GM12878 (cell line): Measurements from ENCODE around the gene HNRNPA2B1. TPM values are rescaled to one million over a fixed set of nuclear protein-coding genes. Genes with fewer than 3 reads are reported as not detected.

Experiments
- ATAC-seq: fragments of 200-7000 bp; cut with Tn5 transposase; 3 replicates; pipeline ENCODE4 v1.9.1; 2020; ENCODE audit warnings: mild to moderate bottlenecking, moderate library complexity
- BruUV-seq: library from RNA; stranded (reverse); fragments of 400-500 nt; replicated peaks from 2 replicates; lab custom pipeline; 2021; lab: Mats Ljungman, UMichigan
- CTCF ChIA-PET: fragments of 300-600 bp; sonication (Branson Sonifier 250); formaldehyde crosslinking; extraction: SDS; loops from one replicate; lab custom pipeline; 2021; ENCODE audit warnings: inconsistent platforms; lab: Yijun Ruan, JAX
- POLR2A ChIA-PET: fragments of 350-600 bp; formaldehyde crosslinking; extraction: SDS; loops from one replicate; lab custom pipeline; 2021; ENCODE audit warnings: inconsistent platforms; lab: Charles Lee
- RAD21 ChIA-PET: fragments of 300-600 bp; sonication (Branson Sonifier 250); formaldehyde crosslinking; loops from one replicate; lab custom pipeline; 2023; ENCODE audit warnings: antibody characterized with exemption; ENCODE audit not compliant: unreplicated experiment; lab: Charles Lee
- SMC1A ChIA-PET: fragments of 300-600 bp; sonication (Branson Sonifier 250); formaldehyde crosslinking; loops from one replicate; lab custom pipeline; 2023; ENCODE audit not compliant: unreplicated experiment, uncharacterized antibody; lab: Charles Lee
- DNase-seq: peaks from one replicate; pipeline ENCODE4 v3.0.0-alpha.2; 2011; ENCODE audit warnings: low read depth, low spot score
- FAIRE-seq: peaks from 3 replicates; lab custom pipeline; 2011; peaks lifted over from hg19 to GRCh38; lab: Jason Lieb, UNC
- H2AFZ ChIP-seq: 2 replicates; pipeline ENCODE4 v1.6.0; 2011; ENCODE audit warnings: low read depth, low read length, control low read depth; ENCODE audit not compliant: control insufficient read depth
- H3K27ac ChIP-seq: 2 replicates; pipeline ENCODE4 v1.5.1; 2011; ENCODE audit warnings: control low read depth; ENCODE audit not compliant: control insufficient read depth, insufficient read depth
- H3K27me3 ChIP-seq, 2 experiments: replicated peaks in 1 of 2; 2 replicates each; pipeline versions ENCODE4 v1.6.0 to v1.6.1; 2011; ENCODE audit warnings: low read length in 1 of 2; ENCODE audit not compliant: control insufficient read depth in 2 of 2, insufficient read depth in 2 of 2
- H3K36me3 ChIP-seq, 2 experiments: 2 replicates each; pipeline ENCODE4 v1.5.1; 2011; ENCODE audit warnings: low read length in 1 of 2; ENCODE audit not compliant: control insufficient read depth in 2 of 2, insufficient read depth in 2 of 2
- H3K4me1 ChIP-seq: 2 replicates; pipeline ENCODE4 v1.6.1; 2011; ENCODE audit warnings: mild to moderate bottlenecking, low read length, moderate library complexity, mixed read lengths; ENCODE audit not compliant: control insufficient read depth, insufficient read depth
- H3K4me2 ChIP-seq: 2 replicates; pipeline ENCODE4 v1.6.0; 2011; ENCODE audit warnings: control low read depth; ENCODE audit not compliant: control insufficient read depth, insufficient read depth
- H3K4me3 ChIP-seq: fragments of 200-600 bp; sonication (generic); 2 replicates; pipeline ENCODE4 v1.5.1; 2016
- H3K79me2 ChIP-seq: 2 replicates; pipeline ENCODE4 v1.6.0; 2011; ENCODE audit warnings: low read length; ENCODE audit not compliant: control insufficient read depth, insufficient read depth
- H3K9ac ChIP-seq: 2 replicates; pipeline ENCODE4 v1.8.0; 2011; ENCODE audit warnings: low read length, control low read depth, mixed read lengths; ENCODE audit not compliant: control insufficient read depth, insufficient read depth
- H3K9me3 ChIP-seq: replicated peaks from 3 replicates; pipeline ENCODE4 v1.5.1; 2011; ENCODE audit warnings: mild to moderate bottlenecking, low read length; ENCODE audit not compliant: control insufficient read depth, insufficient read depth
- H4K20me1 ChIP-seq: 2 replicates; pipeline ENCODE4 v1.6.0; 2011; ENCODE audit not compliant: control insufficient read depth, insufficient read depth
- ASH2L ChIP-seq: fragments of 300-600, 200-600 bp; sonication (generic); IDR thresholded peaks from 2 replicates; pipeline ENCODE4 v1.6.1; 2017; ENCODE audit warnings: low read depth, mild to moderate bottlenecking, borderline replicate concordance
- CBFB ChIP-seq: IDR thresholded peaks from 2 replicates; pipeline ENCODE4 v1.6.1; 2016; ENCODE audit warnings: antibody characterized with exemption, low read depth
- KAT2A ChIP-seq: conservative IDR thresholded peaks from 2 replicates; pipeline ENCODE4 v1.6.1; 2011; ENCODE audit warnings: low read depth, low read length; ENCODE audit not compliant: control insufficient read depth
- POLR2AphosphoS5 ChIP-seq: IDR thresholded peaks from 2 replicates; pipeline ENCODE4 v1.6.1; 2011; ENCODE audit warnings: mild to moderate bottlenecking, low read length, inconsistent platforms
- SPI1 ChIP-seq: IDR thresholded peaks from 2 replicates; pipeline ENCODE4 v1.6.1; 2011; ENCODE audit warnings: low read depth, mild to moderate bottlenecking, low read length, moderate library complexity, borderline replicate concordance; ENCODE audit not compliant: insufficient read depth
- STAT1 ChIP-seq: fragments of 450-650 bp; conservative IDR thresholded peaks from 2 replicates; pipeline ENCODE4 v1.6.1; 2014; ENCODE audit warnings: antibody characterized with exemption, mild to moderate bottlenecking
- SUPT20H ChIP-seq: IDR thresholded peaks from 2 replicates; pipeline ENCODE4 v1.6.1; 2011; ENCODE audit warnings: low read depth, mild to moderate bottlenecking, low read length, moderate library complexity, borderline replicate concordance; ENCODE audit not compliant: control insufficient read depth
- WGBS: methylation state at CpG from one replicate; pipeline ENCODE4 v1.1.6; 2016; ENCODE audit warnings: low lambda C conversion rate; ENCODE audit not compliant: insufficient replicate concordance, insufficient coverage; ENCODE audit errors: missing lambda C conversion rate; 5-methylcytosine and 5-hydroxymethylcytosine counted together
- in situ Hi-C: fragments of 300-500 bp; cut with MboI; formaldehyde crosslinking; loops from 9 replicates; pipeline ENCODE4 v1.14.3; 2018; ENCODE audit warnings: mixed read lengths
- intact Hi-C: fragments of 100-400 bp; cut with micrococcal nuclease; formaldehyde crosslinking; loops from one replicate; pipeline ENCODE4 v1.14.2; 2022; ENCODE audit not compliant: unreplicated experiment
- polyA plus RNA-seq, 11 experiments: library from polyadenylated mRNA; depleted of rRNA in 4 of 11; unstranded in 6 of 11; stranded (reverse) in 5 of 11; fragments of >200 nt; fragmentation: Nextera tagmentation in 4 of 11; fragmentation: Illumina TruSeq in 1 of 11; extraction: Ambion mirVana in 4 of 11; extraction: Trizol in 1 of 11; gene quantifications; 1 replicate in 1 of 11; 2 replicates in 10 of 11; pipeline versions ENCODE4 v1.2.1 to v1.2.3, GENCODE V29; 2011 to 2016; ENCODE audit warnings: inconsistent platforms in 2 of 11, missing spikeins in 2 of 11, low read depth in 1 of 11
- total RNA-seq, 4 experiments: library from RNA; depleted of rRNA in 3 of 4; stranded (reverse); fragments of >200 nt in 3 of 4; fragmentation: Illumina TruSeq in 1 of 4; extraction: Trizol in 1 of 4; gene quantifications; 2 replicates each; pipeline versions ENCODE4 v1.2.1 to v1.2.3, GENCODE V29; 2013 to 2021

The HNRNPA2B1 gene
- total and polyA plus RNA-seq, 10 of the 15 experiments (the other 5 are each of a cell fraction or from before 2014, with no cell fraction given), result 295 to 1,396 (median 932) TPM

DNA sequence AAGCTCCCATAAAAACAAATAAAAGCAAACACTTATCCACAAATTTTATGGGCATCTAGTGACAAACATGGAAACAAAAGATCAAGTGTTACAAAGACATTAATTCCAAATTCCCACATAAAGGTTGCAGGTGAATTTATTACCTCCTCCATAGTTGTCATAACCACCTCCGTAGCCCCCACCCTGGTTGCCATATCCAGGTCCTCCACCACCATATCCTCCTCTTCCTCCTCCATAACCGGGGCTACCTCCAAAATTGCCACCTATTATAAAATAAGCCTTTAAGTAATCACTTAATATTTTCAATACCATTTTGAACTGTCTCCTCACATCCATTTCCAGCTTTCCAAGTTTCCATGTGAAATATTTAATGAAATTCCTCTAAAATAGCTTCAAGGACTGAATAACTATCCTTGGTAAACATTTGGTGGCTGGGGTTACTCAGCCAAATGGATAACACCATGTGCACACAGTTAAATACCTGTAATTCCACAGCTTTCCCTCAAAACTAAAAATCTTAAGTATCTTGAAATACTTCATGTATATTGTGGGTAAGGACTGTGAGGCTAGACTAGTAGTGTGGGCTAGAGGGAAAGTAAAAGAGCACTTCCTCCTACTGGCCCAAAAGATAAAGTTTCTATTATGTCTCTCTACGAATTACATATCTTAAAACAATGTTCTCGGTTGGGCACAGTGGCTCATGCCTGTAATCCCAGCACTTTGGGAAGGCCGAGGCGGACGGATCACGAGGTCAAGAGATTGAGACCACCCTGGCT, 6.9 kb downstream of the HNRNPA2B1 start:
- TF ChIP-seq ASH2L (no peak), SPI1 (peak; percentile 54; the same call in 1 of the 2 replicates), SUPT20H (no peak), CBFB (no peak), STAT1 (no peak), KAT2A (no peak), POLR2AphosphoS5 (0 out of 2 replicates have a peak, but pooled peaks have one; percentile 17)
- Histone ChIP-seq H3K27me3 (no peaks in the 10 kb centered on the region), H3K79me2 (peaks cover 84% of the 10 kb centered on the region), H3K9ac (no peak overlapping the region), H3K4me3 (peak overlapping the region; percentile 49; the same call in 1 of the 2 replicates), H3K4me1 (peaks cover 27% of the 10 kb centered on the region), H3K4me2 (peak overlapping the region; percentile 61), H4K20me1 (peaks cover 8% of the 10 kb centered on the region), H3K9me3 (no peaks in the 10 kb centered on the region), H3K36me3 (peaks cover 10 to 60% of the 10 kb centered on the region in 2 experiments), H2AFZ (no peak overlapping the region), H3K27ac (no peak overlapping the region)
- intact Hi-C loops (loop anchor here (5.0 kb wide), 1 partner anchor 301 kb away; no protein-coding TSS in a partner anchor), in situ Hi-C loops (loop anchor here (5.0 to 10.0 kb wide), 2 partner anchors 101 to 171 kb away; no protein-coding TSS in a partner anchor)
- ATAC-seq (peak; percentile 56), FAIRE-seq (no peak), DNase-seq (no peak)
- SMC1A ChIA-PET, result interaction anchor here (1.0 to 11.0 kb wide), 12 partner anchors 8 to 297 kb away, joined by 3 to 198 read pairs (median 10); partner anchors contain the start of gene NFE2L3
- no TSS peak for BruUV-seq
- CTCF ChIA-PET, result interaction anchor here (0.6 to 13.1 kb wide), 14 partner anchors 9 to 1095 kb away, joined by 3 to 203 read pairs (median 8); partner anchors contain the start of genes CBX3 and NFE2L3
- 51% methylated on average over 8 of the region's 8 CpGs for WGBS
- RAD21 ChIA-PET, result interaction anchor here (1.4 to 12.7 kb wide), 11 partner anchors 8 to 301 kb away, joined by 4 to 164 read pairs (median 13); partner anchors contain the start of genes CBX3 and NFE2L3
- POLR2A ChIA-PET, result interaction anchor here (0.7 to 12.7 kb wide), 8 partner anchors 9 to 105 kb away, joined by 3 to 206 read pairs (median 7); no protein-coding TSS in a partner anchor
